Neural crest cell (in vitro differentiated cells): Measurements from ENCODE around the gene DNMT3B. TPM values are rescaled to one million over a fixed set of nuclear protein-coding genes. Genes with fewer than 3 reads are reported as not detected.

Source experiments
- DNase-seq: peaks from one replicate; pipeline ENCODE4 v3.0.0; 2021; ENCODE audit warnings: low read depth, mixed read lengths, low spot score
- H3K27ac Mint-ChIP-seq: one replicate; pipeline ENCODE4 v1.8.0; 2021; ENCODE audit warnings: mild to moderate bottlenecking, mixed read lengths; ENCODE audit not compliant: unreplicated experiment
- H3K27me3 Mint-ChIP-seq: 2 replicates; pipeline ENCODE4 v1.8.0; 2021; ENCODE audit warnings: low read depth, mild to moderate bottlenecking, mixed read lengths
- H3K36me3 Mint-ChIP-seq: 2 replicates; pipeline ENCODE4 v1.8.0; 2021; ENCODE audit warnings: low read depth, mild to moderate bottlenecking, mixed read lengths
- H3K4me1 Mint-ChIP-seq: 2 replicates; pipeline ENCODE4 v1.8.0; 2021; ENCODE audit warnings: mixed read lengths
- H3K4me3 Mint-ChIP-seq: one replicate; pipeline ENCODE4 v1.8.0; 2021; ENCODE audit warnings: mild to moderate bottlenecking, mixed read lengths
- H3K9me3 Mint-ChIP-seq: 2 replicates; pipeline ENCODE4 v1.8.0; 2021; ENCODE audit warnings: mixed read lengths
- CTCF ChIP-seq: fragments of 200-600 bp; sonication (generic); conservative IDR thresholded peaks from 2 replicates; pipeline ENCODE4 v1.5.0; 2021; ENCODE audit warnings: antibody characterized with exemption, mild to moderate bottlenecking
- total RNA-seq: library from RNA; stranded (reverse); gene quantifications from 2 replicates; pipeline ENCODE4 v1.2.1, GENCODE V29; 2021

DNMT3B gene
- total RNA-seq, 1 donor from 2014 or later: 57.3 TPM

GRCh38 chr20:32828029-32828680 lies 66.0 kb downstream of the DNMT3B start:
- H3K9me3 Mint-ChIP-seq: no peaks in the 10 kb centered on the region
- H3K27ac Mint-ChIP-seq: peak overlapping the region; percentile 83
- peak overlapping the region; percentile 1 for H3K4me3 Mint-ChIP-seq
- DNase-seq: no peak
- H3K4me1 Mint-ChIP-seq: peaks cover 45% of the 10 kb centered on the region
- no peak for TF ChIP-seq CTCF
- no peaks in the 10 kb centered on the region for H3K27me3 Mint-ChIP-seq
- H3K36me3 Mint-ChIP-seq: peaks cover 34% of the 10 kb centered on the region

GRCh38 chr20:32829311-32830005 lies 67.3 kb downstream of the DNMT3B start:
- no peak for DNase-seq
- TF ChIP-seq CTCF: no peak
- Mint-ChIP-seq H3K27ac (no peak overlapping the region), H3K4me1 (peaks cover 36% of the 10 kb centered on the region), H3K9me3 (no peaks in the 10 kb centered on the region), H3K27me3 (no peaks in the 10 kb centered on the region), H3K36me3 (peaks cover 34% of the 10 kb centered on the region), H3K4me3 (no peak overlapping the region)

GRCh38 chr20:32830437-32830836 lies 68.3 kb downstream of the DNMT3B start:
- no peak overlapping the region for H3K4me3 Mint-ChIP-seq
- H3K9me3 Mint-ChIP-seq: no peaks in the 10 kb centered on the region
- H3K4me1 Mint-ChIP-seq: peaks cover 33% of the 10 kb centered on the region
- peaks cover 34% of the 10 kb centered on the region for H3K36me3 Mint-ChIP-seq
- H3K27ac Mint-ChIP-seq: no peak overlapping the region
- no peak for DNase-seq
- H3K27me3 Mint-ChIP-seq: no peaks in the 10 kb centered on the region
- no peak for TF ChIP-seq CTCF

- no peak overlapping the region for H3K4me3 Mint-ChIP-seq
- TF ChIP-seq CTCF: no peak
- no peak for DNase-seq
- H3K27me3 Mint-ChIP-seq: no peaks in the 10 kb centered on the region
- no peaks in the 10 kb centered on the region for H3K9me3 Mint-ChIP-seq
- H3K27ac Mint-ChIP-seq: no peak overlapping the region
- peaks cover 31% of the 10 kb centered on the region for H3K36me3 Mint-ChIP-seq
- peaks cover 29% of the 10 kb centered on the region for H3K4me1 Mint-ChIP-seq
Measured at GRCh38 chr20:32831982-32832381, 69.8 kb downstream of the DNMT3B start.

GRCh38 chr20:32832664-32833063 lies 70.5 kb downstream of the DNMT3B start:
- TF ChIP-seq CTCF: no peak
- no peaks in the 10 kb centered on the region for H3K27me3 Mint-ChIP-seq
- H3K9me3 Mint-ChIP-seq: no peaks in the 10 kb centered on the region
- H3K4me1 Mint-ChIP-seq: peaks cover 29% of the 10 kb centered on the region
- no peak overlapping the region for H3K4me3 Mint-ChIP-seq
- H3K36me3 Mint-ChIP-seq: peaks cover 31% of the 10 kb centered on the region
- no peak for DNase-seq
- peak overlapping the region; percentile 38 for H3K27ac Mint-ChIP-seq
